ENCODE results near the gene DNMT1. TPM values are rescaled to one million over a fixed set of nuclear protein-coding genes. Genes with fewer than 3 reads are reported as not detected.

The DNMT1 gene
- total RNA-seq, 4 donors from 2014 or later: 13.2 to 38.4 (median 32.0) TPM

DNA sequence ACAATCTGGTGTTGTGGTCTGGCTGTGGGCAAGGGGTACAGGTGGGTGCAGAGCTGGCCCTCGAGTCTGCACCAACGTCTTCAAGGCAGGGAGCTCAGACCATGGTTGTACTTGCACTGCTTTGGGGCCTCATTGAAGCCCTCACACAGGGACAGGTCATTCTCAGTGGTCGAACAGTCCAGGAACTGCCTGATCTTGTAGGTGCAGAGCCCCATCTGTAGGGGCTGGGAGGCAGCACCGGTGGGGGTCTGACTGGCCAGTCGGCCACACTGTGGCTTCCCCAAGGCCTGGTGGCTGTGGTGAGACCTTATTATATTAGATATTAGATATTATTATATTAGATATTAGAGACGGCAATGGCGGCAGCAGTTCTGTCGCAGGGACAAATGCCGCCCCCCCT lies 22.3 kb upstream of the DNMT1 start:
- 83 to 92% methylated on average over 9 of the region's 9 CpGs for WGBS, 2 donors
- intact Hi-C loops (cut with DNase I; ENCODE audit: low total_unique reads): no loop called here
- DNase-seq (ENCODE audit: low spot score in 2 of 2): no peak
- TF ChIP-seq CTCF (IDR thresholded peaks at IDR 0.05) (no peak), POLR2A (IDR thresholded peaks at IDR 0.05) (no peak)
- no peak overlapping the region for H3K4me3 ChIP-seq (ENCODE audit: low read depth, poor library complexity, severe bottlenecking)

GRCh38 chr19:10214784-10215183 lies 20.0 kb upstream of the DNMT1 start:
- 85 to 92% methylated on average over 5 of the region's 5 CpGs for WGBS, 2 donors
- intact Hi-C loops (cut with DNase I; ENCODE audit: low total_unique reads): no loop called here
- TF ChIP-seq CTCF (IDR thresholded peaks at IDR 0.05) (no peak), POLR2A (IDR thresholded peaks at IDR 0.05) (no peak)
- no peak overlapping the region for H3K4me3 ChIP-seq (ENCODE audit: low read depth, poor library complexity, severe bottlenecking)
- no peak for DNase-seq (ENCODE audit: low spot score in 2 of 2)

GRCh38 chr19:10211691-10212090 lies 16.9 kb upstream of the DNMT1 start:
- TF ChIP-seq POLR2A (IDR thresholded peaks at IDR 0.05) (no peak), CTCF (IDR thresholded peaks at IDR 0.05) (no peak)
- no peak for DNase-seq (ENCODE audit: low spot score in 2 of 2)
- WGBS, 2 donors: 73 to 86% methylated on average over 6 of the region's 6 CpGs
- H3K4me3 ChIP-seq (ENCODE audit: low read depth, poor library complexity, severe bottlenecking): no peak overlapping the region
- intact Hi-C loops (cut with DNase I; ENCODE audit: low total_unique reads): no loop called here

DNA sequence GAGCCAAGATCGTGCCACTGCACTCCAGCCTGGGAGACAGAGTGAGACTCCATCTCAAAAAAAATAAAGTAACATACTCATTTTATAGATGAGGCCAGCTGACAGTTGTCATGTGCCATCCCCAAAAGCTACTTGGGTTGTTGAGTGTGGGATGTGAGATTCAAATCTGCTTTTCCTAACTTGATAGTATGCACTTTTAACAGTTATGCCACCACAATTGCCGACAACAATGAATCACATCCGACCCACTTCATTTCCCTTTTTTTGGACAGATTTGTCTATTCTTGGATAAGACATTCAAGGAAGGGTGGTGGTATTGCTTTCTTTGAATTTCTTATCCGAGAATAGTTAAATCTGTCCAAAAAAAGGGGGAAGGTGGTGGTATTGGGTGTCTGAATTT lies 16.3 kb upstream of the DNMT1 start:
- TF ChIP-seq POLR2A (IDR thresholded peaks at IDR 0.05): no peak
- no peak overlapping the region for H3K4me3 ChIP-seq (ENCODE audit: low read depth, poor library complexity, severe bottlenecking)
- no peak for DNase-seq (ENCODE audit: low spot score in 2 of 2)
- WGBS, 2 donors: 81 to 90% methylated on average over 4 of the region's 4 CpGs
- intact Hi-C loops (cut with DNase I; ENCODE audit: low total_unique reads): no loop called here

DNA sequence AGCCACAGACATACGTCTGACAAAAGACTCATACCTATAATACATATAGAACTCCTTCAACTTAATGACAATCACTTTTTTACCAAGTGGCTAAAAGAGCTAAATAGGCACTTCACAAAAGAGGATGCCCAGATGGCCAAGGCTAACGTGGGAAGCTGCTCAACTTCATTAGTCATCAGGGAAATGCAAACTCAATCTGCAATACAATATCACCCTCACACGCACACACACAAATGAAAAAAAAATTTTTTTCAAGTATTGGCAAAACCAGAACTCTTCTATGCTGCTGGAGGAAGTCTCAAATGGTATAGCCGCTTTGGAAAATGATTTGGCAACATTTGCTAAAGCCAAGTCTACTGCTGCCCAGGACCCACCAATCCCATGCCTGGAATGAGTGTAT lies 14.6 kb upstream of the DNMT1 start:
- no peak overlapping the region for H3K4me3 ChIP-seq (ENCODE audit: low read depth, poor library complexity, severe bottlenecking)
- TF ChIP-seq CTCF (IDR thresholded peaks at IDR 0.05): no peak
- no peak for TF ChIP-seq POLR2A (IDR thresholded peaks at IDR 0.05)
- intact Hi-C loops (cut with DNase I; ENCODE audit: low total_unique reads): no loop called here
- WGBS, 2 donors: 70 to 71% methylated on average over 4 of the region's 4 CpGs
- DNase-seq (ENCODE audit: low spot score in 2 of 2): no peak

- DNase-seq (ENCODE audit: low spot score in 2 of 2): no peak
- 80 to 92% methylated on average over 1 of the region's 1 CpG for WGBS, 2 donors
- intact Hi-C loops (cut with DNase I; ENCODE audit: low total_unique reads): no loop called here
- no peak overlapping the region for H3K4me3 ChIP-seq (ENCODE audit: low read depth, poor library complexity, severe bottlenecking)
- TF ChIP-seq POLR2A (IDR thresholded peaks at IDR 0.05) (no peak), CTCF (IDR thresholded peaks at IDR 0.05) (no peak)
Measured at GRCh38 chr19:10207026-10207425, 12.3 kb upstream of the DNMT1 start.
